GM18499 (cell line): ENCODE data around the gene SETD5.
"Not testable (repeated sequence)": the region's sequence is repeated elsewhere in the genome, so short reads cannot be mapped to it uniquely, and the experiment has no call there.

ENCODE experiments used
- ATAC-seq: cut with Tn5 transposase; IDR thresholded peaks from one replicate; pipeline ENCODE4 v1.9.1; 2021; ENCODE audit warnings: moderate number of reproducible peaks; ENCODE audit not compliant: insufficient read depth, unreplicated experiment

Gene SETD5

DNA sequence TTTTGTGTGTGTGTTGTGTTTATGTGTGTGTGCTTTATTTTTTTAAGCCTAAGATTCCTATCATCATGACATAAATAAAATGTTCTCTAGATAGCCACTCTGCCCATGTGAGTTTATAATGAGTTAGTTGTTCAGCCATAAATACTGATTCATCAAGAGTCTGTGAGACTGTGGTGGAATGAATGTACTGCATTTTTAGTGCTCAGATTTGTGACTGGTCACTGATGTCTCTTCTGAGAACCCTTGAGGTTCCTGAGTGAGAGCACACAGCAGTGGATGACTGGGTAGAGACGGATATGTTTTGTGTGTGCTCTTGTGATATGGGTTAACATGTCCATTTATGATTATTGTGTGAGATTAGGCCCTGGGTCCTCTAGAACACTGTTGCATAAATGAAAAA is 51.2 kb downstream of the SETD5 start:
- no peak for ATAC-seq

DNA sequence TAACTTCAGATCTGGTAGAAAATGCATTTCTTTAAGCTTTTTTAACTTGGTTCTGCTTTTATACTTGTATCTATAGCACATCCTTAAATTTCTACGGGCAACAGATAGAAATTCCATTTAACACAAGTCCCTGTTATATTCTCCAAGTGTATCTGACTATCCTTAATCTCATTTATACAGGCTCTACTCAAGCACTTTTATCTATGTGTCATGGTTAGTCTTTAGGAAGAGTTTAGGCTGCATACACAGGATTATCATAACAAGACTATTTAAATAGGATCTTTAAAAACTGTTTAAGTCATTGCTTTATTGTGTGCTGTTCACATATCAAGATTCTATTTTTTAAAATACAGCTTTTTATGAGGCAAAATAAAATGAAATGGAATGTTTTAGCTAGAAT is 52.7 kb downstream of the SETD5 start:
- ATAC-seq: no peak

DNA sequence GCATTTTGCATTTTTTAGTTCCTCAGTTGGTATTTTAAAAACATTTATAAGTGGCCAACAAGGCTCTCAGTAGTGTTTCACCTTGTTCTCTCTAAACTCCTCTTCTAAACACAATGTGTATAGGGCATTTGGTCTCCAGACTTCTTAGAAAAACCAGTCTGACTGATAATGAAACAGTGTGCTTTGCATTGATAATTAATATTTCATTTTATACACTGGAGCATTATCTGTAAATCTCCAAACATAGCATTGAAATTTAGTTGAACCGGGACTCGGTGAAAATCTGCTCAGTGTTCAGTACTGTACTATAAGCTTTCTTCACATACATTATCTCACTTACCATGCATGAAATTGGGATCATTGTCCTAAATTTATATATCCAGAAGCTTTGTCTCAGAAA is 53.6 kb downstream of the SETD5 start:
- no peak for ATAC-seq

DNA sequence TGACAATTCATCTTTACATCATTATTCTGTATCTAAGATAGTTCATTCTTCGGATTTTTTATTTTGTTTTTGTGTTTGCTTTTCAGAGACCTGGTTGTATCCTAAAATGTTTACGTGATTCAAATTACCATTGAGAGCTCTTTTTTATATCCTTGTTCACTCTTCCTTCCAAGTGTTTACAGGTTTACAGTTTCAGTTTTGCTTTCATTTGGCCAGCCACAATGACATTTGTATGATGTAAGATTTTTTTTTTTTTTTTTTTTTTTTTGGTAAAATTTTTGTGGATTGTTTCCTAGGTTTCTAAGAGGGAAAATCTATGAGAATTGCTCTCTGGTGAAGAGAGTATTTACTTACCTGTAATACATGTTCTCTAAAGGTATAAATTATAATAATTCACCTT is 55.0 kb downstream of the SETD5 start:
- ATAC-seq: no peak

DNA sequence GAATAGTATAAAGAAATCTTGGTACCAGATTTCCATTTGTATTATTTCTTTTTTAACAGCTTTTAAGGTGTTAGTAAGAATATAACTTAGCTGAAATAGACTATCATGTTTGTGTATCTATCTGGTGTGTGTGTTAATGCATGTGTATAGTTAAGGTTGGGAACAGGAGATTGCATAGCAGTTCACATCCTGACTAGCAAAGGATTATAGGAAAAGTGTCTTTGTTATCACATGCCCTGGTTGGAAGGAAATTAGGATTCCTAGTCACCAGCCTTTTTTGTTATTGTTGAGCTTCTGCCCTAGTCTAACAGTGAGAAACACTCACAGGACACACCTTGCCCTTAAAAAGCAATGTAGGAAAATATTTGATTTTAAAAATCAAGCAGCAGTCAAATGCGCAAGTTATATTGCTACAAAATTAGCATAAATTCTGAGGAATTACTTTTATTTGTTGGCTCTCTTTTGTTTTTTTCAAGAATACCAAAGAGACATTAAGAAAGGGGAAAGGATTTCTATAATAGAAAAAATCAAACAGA is 58.2 kb downstream of the SETD5 start:
- ATAC-seq: no peak

DNA sequence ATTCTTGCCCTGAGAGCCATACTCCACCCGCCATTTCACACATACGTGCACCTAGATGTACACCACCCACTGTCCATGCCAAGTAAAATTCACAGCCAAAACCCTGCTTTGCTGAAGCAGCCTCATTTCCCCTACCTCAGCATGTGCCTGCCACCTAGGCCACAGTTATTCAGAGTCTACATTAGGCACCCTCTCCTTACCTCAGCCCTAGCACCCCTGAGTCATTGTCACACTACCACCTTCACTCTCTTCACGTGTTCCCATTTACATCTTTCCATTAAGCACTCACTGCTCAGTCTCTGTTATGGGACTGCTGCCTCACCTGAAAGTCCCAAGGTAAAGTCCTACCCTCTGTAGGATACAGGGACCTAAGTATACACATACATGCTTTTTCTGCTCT is 70.0 kb downstream of the SETD5 start:
- no peak for ATAC-seq

DNA sequence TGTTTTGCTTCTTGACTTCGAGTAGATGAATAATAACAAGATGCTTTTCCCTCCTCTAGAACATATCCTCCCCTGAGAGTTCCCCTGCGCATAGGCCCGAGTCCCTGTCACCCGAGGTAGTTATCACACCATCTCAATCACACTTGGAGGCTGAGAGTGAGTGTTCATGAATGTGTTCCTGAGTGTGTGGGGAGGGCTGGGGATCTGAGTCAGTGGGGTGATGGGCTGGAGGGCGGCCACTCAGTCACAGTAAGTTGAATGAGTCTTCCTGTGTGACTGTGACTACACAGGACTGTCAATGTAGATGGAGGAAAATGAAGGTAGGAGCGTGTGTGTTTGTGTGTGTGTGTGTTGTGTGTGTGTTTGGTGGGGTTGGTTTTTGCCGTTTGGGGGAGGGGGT is 71.0 kb downstream of the SETD5 start:
- ATAC-seq: no peak

DNA sequence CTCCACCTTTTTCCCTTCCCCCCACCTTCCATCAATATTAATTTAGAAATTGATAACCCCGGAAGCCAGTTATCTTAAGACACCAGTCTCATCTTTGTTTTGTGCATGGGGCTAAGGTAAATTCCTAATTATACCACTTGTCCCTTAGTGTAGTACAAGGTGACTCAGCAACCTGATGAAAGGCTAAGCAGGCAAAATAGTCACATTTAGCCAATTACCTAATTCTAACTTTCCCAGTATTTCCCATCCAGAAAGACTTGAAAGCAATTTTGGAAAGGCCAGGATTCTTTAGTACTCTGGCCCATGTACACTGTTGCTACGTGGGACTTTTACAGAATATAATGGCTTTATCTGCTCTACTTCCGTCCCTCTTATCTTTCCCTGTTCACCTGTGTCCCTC is 72.6 kb downstream of the SETD5 start:
- ATAC-seq: no peak

DNA sequence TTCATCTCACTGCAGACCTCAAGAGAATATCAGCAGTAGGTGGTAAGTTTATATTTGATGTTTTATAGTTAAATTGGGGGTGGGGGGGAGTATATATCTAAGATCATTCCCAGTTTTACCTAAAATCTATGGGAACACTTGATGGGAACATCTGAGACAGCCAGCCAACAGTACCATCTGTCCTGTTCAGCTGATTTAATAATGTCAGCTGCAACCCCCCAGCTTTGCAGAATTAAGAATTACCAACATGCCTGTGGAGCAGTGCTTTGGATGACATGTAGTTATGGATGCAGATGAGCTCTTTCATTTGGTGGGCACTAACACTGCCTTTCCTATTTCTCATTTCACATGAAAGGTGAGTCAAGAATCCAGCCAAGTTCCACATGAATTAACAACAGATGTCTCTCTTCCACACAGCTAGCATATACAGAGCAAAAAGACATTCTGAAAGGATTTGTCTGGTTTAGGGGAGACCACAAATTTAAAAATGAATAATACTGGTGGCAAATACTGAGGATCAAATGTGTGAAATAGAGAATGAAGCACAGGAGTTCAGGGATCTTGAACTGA is 76.2 kb downstream of the SETD5 start:
- no peak for ATAC-seq

DNA sequence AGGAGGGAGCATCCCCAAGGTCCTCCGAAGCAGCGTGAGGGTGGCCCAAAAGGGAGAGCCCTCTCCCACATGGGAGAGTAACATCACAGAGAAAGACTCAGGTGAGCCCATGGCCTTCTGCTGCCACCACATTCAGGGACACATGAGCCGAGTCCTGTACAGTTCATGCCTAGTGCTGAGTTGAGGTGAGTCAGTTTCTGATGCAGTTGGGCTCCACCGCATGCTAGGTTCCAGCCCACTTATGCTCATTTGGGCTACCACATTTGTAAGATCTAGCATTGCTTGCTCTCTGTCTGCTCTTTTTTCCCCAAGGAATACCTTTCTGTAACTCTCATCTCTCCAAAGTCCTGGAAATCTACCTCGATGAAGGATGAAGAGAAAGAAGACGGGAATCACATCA is 77.1 kb downstream of the SETD5 start:
- no peak for ATAC-seq

DNA sequence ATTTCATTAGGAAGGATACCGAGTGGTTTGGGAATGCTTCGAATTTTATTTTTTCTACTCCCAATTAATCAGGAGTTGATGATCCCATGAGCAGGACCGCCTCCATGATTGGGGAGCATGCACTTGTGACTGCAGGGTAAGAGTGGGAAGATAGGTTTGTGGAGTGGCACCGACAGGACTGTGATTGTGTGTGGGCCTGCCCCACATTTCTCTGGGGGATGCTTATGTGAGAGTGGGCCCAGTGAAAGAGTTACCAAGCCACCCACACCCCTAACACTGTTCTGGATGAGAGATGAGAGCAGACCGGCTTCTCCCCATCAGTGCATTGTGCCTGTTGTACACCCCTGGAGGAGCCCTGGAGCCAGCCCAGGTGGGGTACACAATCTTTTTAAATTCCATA is 79.5 kb downstream of the SETD5 start:
- ATAC-seq: no peak

DNA sequence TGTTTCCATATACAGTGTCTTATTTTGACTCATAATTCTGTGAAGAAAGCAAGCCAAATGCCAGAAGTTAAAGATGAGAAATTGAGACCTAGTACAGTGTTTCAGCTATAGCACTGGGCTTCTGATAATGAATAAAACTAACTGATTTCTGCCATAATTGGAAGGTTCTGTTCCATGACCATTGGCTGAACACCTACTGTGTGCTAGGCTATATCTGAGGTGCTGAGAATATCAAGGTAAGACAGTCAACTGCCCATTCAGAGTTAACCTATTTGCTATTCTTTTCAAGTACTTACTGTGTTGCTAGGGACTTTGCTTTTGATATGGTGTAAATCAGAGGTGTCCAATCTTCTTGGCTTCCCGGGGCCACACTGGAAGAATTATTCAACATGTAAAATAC is 82.8 kb downstream of the SETD5 start:
- ATAC-seq: no peak

DNA sequence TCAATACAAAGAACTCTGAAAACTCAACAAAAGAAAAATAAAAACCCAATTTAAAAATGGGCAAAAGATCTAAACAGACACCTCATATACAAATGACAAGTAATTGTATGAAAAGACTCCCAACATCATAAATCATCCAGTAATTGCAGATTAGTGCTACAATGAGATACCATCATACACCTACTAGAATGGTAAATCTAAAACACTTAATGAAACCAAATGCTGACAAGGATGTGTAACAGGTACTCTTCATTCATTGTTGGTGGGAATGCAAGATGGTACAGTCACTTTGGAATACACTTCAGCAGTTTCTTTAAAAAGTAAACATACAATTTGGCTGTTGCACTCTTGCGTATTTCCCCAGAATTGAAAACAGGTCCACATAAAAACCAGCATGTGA is 87.8 kb downstream of the SETD5 start:
- ATAC-seq: no peak

DNA sequence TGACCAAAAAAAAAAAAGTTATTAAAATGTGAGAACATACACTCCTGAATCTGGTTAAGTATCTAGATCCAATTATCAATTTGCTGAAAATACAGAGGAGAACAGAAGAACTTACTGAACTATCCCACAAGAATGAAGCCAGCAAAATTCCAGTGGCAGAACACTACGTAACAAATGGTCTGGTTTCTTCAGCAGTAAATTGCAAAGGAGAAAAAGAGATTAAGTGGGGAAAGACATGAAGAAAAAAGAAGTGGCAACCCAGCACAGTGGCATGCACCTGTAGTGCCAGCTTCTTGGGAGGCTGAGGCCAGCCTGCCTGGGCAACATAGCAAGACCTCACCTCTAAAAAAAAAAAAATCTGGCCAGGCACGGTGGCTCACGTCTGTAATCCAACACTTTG is 94.1 kb downstream of the SETD5 start:
- ATAC-seq: no peak

DNA sequence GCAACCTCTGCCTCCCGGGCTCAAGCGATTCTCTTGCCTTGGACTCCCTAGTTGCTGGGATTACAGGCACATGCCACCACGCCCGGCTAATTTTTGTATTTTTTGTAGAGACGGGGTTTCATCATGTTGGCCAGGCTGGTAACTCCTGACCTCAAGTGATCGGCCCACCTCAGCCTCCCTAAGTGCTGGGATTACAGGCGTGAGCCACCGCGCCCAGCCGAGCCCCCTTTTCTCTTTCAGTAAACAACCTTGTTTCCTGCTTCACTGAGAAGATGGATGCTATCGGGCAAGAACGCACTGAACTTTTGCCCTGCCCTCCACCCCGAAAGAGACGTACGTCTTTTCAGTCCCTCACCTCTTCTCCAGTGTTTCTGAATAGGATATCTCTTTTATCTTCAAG is 96.6 kb downstream of the SETD5 start:
- ATAC-seq: not testable (repeated sequence)

DNA sequence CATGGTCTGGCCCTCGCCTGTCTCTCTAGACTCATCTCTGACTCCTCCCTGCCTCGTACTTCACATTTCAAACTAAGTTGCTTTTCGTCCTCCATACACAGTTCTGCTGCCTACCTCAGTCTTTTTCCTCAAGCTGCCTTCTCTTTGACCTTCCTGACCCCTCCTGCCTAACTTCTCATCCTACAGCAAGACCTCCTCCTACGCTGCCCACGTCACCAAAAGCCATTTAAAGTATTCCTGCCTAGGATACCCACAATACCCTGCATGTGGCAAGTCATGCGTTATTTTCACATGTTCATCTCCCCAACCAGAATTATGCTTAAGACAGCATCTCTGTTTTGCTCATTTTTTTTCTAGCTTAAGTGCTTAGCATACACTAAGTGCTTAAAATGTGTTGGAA is 99.5 kb downstream of the SETD5 start:
- no peak for ATAC-seq

DNA sequence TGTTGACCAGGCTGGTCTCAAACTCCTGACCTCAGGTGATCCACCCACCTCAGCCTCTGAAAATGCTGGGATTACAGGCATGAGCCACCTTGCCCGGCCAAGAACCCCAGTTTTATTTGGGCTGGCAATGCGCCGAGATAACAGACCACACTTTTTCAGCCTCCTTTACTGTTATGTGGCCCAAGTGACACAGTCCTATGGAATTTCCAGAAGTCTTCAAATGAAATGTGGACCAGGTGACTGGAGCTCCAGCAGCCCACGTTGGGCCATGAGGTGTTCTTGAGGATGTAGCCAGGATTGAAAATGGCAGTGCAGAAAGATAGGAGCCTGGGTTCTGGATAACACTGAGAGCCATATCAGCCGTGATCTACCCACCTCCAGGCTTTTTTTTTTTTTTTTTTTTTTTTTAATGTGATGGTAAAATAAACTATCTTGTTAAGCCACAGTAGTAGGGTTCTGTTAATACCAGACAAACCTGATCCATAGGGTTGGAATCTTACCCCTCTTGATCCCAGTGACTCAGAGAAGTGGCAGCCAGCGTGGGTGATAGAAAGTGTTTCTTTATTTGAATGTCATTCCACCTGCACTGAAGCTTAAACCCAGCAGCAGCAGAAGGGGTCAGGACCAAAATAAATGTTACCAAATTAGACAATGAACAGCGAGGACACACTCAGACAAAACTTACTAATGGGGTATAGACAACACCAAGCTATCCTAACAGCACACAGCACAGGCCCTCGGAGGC is 100.6 kb downstream of the SETD5 start:
- ATAC-seq: no peak

DNA sequence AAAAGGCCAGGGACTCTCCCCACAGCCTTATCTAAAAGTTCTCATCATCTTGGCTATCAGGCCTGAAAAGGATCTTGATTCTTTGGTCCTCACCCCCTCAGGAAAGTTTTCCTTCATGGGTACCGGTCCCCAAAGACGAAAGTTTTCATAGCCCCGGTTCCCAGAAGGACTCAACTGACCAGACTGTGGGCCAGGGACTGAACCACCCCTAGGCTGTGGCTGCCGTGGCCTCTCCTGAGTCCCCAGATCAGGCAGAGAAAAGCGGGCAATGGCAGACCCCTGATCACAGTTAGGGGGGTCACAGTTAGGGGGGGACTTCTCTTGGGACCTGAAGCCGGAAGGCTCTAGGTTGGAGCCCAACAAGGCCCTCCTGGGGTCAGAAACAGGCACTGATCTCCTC is 101.4 kb downstream of the SETD5 start:
- ATAC-seq: no peak

DNA sequence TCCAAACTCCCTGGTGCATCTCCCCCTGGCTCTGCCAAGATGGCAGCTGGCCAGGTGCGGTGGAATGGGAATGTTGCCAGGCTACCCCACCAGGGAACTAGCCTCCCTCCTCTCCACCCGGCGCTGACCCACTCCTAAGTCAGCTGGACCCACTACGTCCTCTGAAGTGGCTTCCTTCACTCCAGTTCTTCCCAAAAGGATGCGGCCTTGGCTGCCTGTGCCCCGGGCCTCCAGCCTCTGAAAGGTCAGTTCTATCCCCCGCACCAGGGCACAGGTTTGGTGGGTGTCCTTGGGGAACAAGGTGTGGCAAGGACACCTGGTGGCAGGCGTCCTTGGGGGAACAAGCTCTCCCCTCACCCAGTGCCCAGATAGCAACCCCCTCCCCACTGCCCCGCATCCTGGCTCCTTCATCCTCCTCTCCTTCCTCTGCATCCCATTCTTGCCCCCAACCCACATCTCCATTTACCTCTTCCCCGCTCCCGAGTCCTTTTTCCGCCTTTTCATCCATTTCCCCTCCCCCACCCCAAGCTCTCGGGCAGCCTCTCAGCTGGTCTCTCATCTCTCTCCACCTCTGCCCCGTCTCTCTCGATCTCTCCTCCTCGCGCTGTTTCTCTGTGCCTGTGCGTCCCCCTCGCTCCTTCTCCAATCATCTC is 102.2 kb downstream of the SETD5 start:
- no peak for ATAC-seq

DNA sequence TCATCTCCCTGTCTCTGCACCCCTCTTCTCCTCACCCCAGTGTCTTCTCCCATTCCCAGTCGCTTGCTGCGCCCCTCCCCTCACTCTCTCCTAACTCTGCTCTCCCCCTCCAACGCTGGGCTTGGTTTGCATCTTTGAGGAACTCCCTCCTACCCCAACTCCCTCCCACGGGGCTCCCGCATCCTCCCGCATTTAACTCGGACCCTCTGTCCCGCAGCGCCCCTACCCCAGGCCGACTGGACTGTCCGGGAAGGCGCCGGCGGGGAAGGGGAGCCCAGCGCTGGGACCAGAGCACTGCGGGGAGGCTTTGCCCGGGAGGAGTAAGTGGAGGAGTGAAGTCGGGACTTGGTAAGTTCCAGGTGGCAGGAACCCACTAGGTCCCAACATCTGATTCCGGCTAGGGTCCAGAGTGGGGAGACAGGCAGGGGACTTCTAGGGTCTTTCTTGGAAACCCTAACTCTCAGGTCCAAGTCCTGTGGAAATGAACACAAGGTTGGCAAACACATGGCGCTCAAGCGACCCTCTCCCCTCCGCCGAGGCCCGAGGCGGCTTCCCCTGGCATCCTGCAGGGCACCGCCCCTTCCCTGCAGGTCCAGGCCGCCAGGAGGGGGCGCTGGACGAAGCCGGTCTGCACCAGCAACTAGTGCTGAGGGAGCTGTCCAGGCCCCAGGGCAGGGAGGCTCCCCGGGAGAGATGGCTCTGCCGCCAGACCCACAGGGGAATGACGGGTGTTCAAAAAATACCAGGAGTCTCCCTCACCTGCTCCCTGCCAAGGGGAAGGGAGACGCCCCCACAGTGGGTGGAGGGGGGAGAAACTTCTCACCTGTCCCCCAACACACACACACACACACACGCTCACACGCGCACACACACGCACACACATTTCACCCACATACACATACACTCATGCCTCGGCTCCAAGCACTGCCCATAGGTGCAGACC is 103.0 kb downstream of the SETD5 start:
- no peak for ATAC-seq

DNA sequence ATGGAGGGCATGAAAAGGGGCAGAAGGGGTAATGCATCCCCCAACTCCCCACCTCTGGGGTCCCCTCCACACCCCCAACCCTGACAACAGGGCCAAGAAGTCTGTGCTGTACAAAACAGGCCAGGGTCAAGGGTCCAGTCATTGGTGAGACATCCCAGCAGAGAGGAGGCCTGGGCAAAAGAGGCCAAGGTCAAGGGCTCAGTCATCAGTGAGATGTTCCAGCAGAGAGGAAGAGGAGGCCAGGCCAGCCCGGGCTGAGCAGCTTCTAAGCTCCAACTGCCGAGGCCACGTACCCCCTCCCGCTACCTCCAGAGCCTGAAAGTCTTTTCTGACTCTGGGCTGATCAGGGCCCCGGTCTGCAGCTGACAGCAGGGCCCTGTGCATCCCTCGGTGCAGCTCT is 103.8 kb downstream of the SETD5 start:
- no peak for ATAC-seq
